ENCODE results near the gene GNAI3.

The GNAI3 gene

GRCh38 chr1:109639063-109639840 lies 90.8 kb downstream of the GNAI3 start:
- no peaks in the 10 kb centered on the region for H3K79me2 ChIP-seq (ENCODE audit: control insufficient read depth, low read length)
- no peaks in the 10 kb centered on the region for H3F3A ChIP-seq (ENCODE audit: control insufficient read depth, insufficient read depth)
- H3K36me3 ChIP-seq (ENCODE audit: control insufficient read depth, low read length): no peaks in the 10 kb centered on the region
- no peaks in the 10 kb centered on the region for H3K9me2 ChIP-seq (replicated peaks; ENCODE audit: control insufficient read depth, low read length)
- no peaks in the 10 kb centered on the region for H4K20me1 ChIP-seq (ENCODE audit: control insufficient read depth, insufficient read depth, low read depth, low read length)
- H3K9me3 ChIP-seq (ENCODE audit: control insufficient read depth, insufficient read depth, low read length): no peaks in the 10 kb centered on the region
- H3K4me2 ChIP-seq (ENCODE audit: low read length): no peak overlapping the region
- H3K27ac ChIP-seq (ENCODE audit: low read depth, low read length): no peak overlapping the region
- H3K4me1 ChIP-seq (ENCODE audit: control insufficient read depth, low read length): peaks cover 10% of the 10 kb centered on the region
- H3K4me3 ChIP-seq (ENCODE audit: low read length): no peak overlapping the region
- no peaks in the 10 kb centered on the region for H3K27me3 ChIP-seq (ENCODE audit: control insufficient read depth, low read length)
- no peak for TF ChIP-seq EZH2phosphoT487 (IDR thresholded peaks at IDR 0.05; ENCODE audit: borderline replicate concordance, low read length)
- TF ChIP-seq CTCF (IDR thresholded peaks at IDR 0.05; ENCODE audit: low read depth, low read length, poor library complexity, severe bottlenecking): no peak

DNA sequence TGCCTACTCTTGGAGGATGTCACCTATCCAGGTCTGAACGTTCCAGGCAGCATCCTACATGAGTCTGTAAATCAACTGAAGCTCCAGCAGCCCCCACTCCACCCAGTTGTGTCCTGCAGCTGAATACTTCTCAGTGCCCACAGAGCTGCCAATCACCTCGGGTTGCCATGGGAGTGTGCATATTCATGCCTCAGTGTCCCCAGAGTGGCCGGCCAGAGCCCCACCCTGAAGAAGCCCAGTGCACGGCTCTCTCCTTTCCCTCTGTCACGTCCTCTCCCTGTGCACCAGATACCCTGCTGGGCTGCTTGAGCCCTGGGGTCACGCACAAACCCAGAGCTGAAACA lies 91.4 kb downstream of the GNAI3 start:
- no peak overlapping the region for H3K27ac ChIP-seq (ENCODE audit: low read depth, low read length)
- H3F3A ChIP-seq (ENCODE audit: control insufficient read depth, insufficient read depth): no peaks in the 10 kb centered on the region
- no peaks in the 10 kb centered on the region for H3K27me3 ChIP-seq (ENCODE audit: control insufficient read depth, low read length)
- H4K20me1 ChIP-seq (ENCODE audit: control insufficient read depth, insufficient read depth, low read depth, low read length): no peaks in the 10 kb centered on the region
- no peak overlapping the region for H3K4me3 ChIP-seq (ENCODE audit: low read length)
- TF ChIP-seq EZH2phosphoT487 (IDR thresholded peaks at IDR 0.05; ENCODE audit: borderline replicate concordance, low read length) (no peak), CTCF (IDR thresholded peaks at IDR 0.05; ENCODE audit: low read depth, low read length, poor library complexity, severe bottlenecking) (no peak)
- peaks cover 7% of the 10 kb centered on the region for H3K4me1 ChIP-seq (ENCODE audit: control insufficient read depth, low read length)
- no peaks in the 10 kb centered on the region for H3K36me3 ChIP-seq (ENCODE audit: control insufficient read depth, low read length)
- no peaks in the 10 kb centered on the region for H3K9me2 ChIP-seq (replicated peaks; ENCODE audit: control insufficient read depth, low read length)
- no peak overlapping the region for H3K4me2 ChIP-seq (ENCODE audit: low read length)
- H3K79me2 ChIP-seq (ENCODE audit: control insufficient read depth, low read length): no peaks in the 10 kb centered on the region
- no peaks in the 10 kb centered on the region for H3K9me3 ChIP-seq (ENCODE audit: control insufficient read depth, insufficient read depth, low read length)

GRCh38 chr1:109640285-109640865 lies 92.0 kb downstream of the GNAI3 start:
- Histone ChIP-seq H4K20me1 (ENCODE audit: control insufficient read depth, insufficient read depth, low read depth, low read length) (no peaks in the 10 kb centered on the region), H3K4me2 (ENCODE audit: low read length) (no peak overlapping the region), H3K79me2 (ENCODE audit: control insufficient read depth, low read length) (no peaks in the 10 kb centered on the region), H3K9me2 (replicated peaks; ENCODE audit: control insufficient read depth, low read length) (no peaks in the 10 kb centered on the region), H3F3A (ENCODE audit: control insufficient read depth, insufficient read depth) (no peaks in the 10 kb centered on the region), H3K27me3 (ENCODE audit: control insufficient read depth, low read length) (no peaks in the 10 kb centered on the region), H3K4me3 (ENCODE audit: low read length) (no peak overlapping the region), H3K9me3 (ENCODE audit: control insufficient read depth, insufficient read depth, low read length) (no peaks in the 10 kb centered on the region), H3K27ac (ENCODE audit: low read depth, low read length) (no peak overlapping the region), H3K4me1 (ENCODE audit: control insufficient read depth, low read length) (peaks cover 7% of the 10 kb centered on the region), H3K36me3 (ENCODE audit: control insufficient read depth, low read length) (no peaks in the 10 kb centered on the region)
- TF ChIP-seq CTCF (IDR thresholded peaks at IDR 0.05; ENCODE audit: low read depth, low read length, poor library complexity, severe bottlenecking): peak; percentile 93
- TF ChIP-seq EZH2phosphoT487 (IDR thresholded peaks at IDR 0.05; ENCODE audit: borderline replicate concordance, low read length): no peak
